Osteoblast (primary cell): Measurements from ENCODE around the gene ELF1. TPM values are rescaled to one million over a fixed set of nuclear protein-coding genes. Genes with fewer than 3 reads are reported as not detected.

ENCODE experiments used
- DNase-seq: peaks from one replicate; pipeline ENCODE4 v3.0.0; 2011; ENCODE audit warnings: low spot score, mixed read lengths; ENCODE audit not compliant: insufficient read length; ENCODE audit errors: missing footprints
- H2AFZ ChIP-seq: 2 replicates; pipeline ENCODE4 v1.6.0; 2011; ENCODE audit warnings: mild to moderate bottlenecking, low read length
- H3K27ac ChIP-seq: 2 replicates; pipeline ENCODE4 v1.5.1; 2011; ENCODE audit warnings: mild to moderate bottlenecking, low read depth, low read length, moderate library complexity
- H3K27me3 ChIP-seq: 2 replicates; pipeline ENCODE4 v1.6.0; 2012; ENCODE audit warnings: mild to moderate bottlenecking, control low read depth, inconsistent platforms, low read length, moderate library complexity; ENCODE audit not compliant: insufficient read depth
- H3K36me3 ChIP-seq: 2 replicates; pipeline ENCODE4 v1.5.1; 2011; ENCODE audit warnings: mild to moderate bottlenecking, low read length, control low read depth, moderate library complexity; ENCODE audit not compliant: insufficient read depth
- H3K4me1 ChIP-seq: 2 replicates; pipeline ENCODE4 v1.5.1; 2011; ENCODE audit warnings: mild to moderate bottlenecking, low read length, control low read depth, moderate library complexity; ENCODE audit not compliant: insufficient read depth
- H3K4me2 ChIP-seq: 2 replicates; pipeline ENCODE4 v1.6.0; 2011; ENCODE audit warnings: mild to moderate bottlenecking, low read length; ENCODE audit not compliant: insufficient read depth
- H3K4me3 ChIP-seq: fragments of 200-600 bp; sonication (generic); 3 replicates; pipeline ENCODE4 v1.5.1; 2012; ENCODE audit warnings: mild to moderate bottlenecking, low read length, inconsistent platforms; ENCODE audit not compliant: insufficient read depth
- H3K79me2 ChIP-seq: 2 replicates; pipeline ENCODE4 v1.6.0; 2012; ENCODE audit warnings: mild to moderate bottlenecking, low read length, control low read depth, inconsistent platforms; ENCODE audit not compliant: insufficient read depth
- H3K9me3 ChIP-seq: 2 replicates; pipeline ENCODE4 v1.5.1; 2011; ENCODE audit warnings: low read depth, low read length, control low read depth
- H4K20me1 ChIP-seq: 2 replicates; pipeline ENCODE4 v1.6.0; 2012; ENCODE audit warnings: mild to moderate bottlenecking, low read length, control low read depth; ENCODE audit not compliant: insufficient read depth
- total RNA-seq: library from RNA; depleted of rRNA; stranded (reverse); fragments of >200 nt; gene quantifications from 2 replicates; pipeline ENCODE4 v1.2.3, GENCODE V29; 2012
- TF ChIP-seq, protein P1 (sequence below): IDR thresholded peaks from 2 replicates; pipeline ENCODE4 v1.5.1; 2011; ENCODE audit warnings: mild to moderate bottlenecking, low read depth, low read length, moderate library complexity; ENCODE audit errors: extremely low read depth

Gene ELF1
- total RNA-seq, 1 donor: 63.0 TPM

DNA sequence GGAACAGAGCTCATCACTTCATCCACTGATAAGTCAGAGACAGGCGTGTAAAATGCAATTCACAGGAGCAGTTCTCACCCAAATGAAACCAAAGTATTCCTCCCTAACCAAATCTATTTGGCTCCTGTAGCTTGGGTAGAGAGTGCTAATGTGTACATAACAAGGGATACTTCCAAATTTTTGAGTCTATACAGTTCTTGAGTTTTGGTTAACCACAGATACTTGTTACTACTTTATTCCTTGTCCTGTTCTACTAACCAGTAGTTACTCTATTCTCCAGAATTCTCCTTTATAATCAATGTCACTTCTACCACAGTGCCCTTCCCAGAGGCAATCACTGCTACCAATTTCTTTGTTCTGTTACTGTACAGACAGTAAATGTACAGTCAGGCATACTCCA is 57.3 kb downstream of the ELF1 start:
- H3K79me2 ChIP-seq: peaks cover 50% of the 10 kb centered on the region
- no peak overlapping the region for H3K27ac ChIP-seq
- H3K4me2 ChIP-seq: no peak overlapping the region
- H3K27me3 ChIP-seq: no peaks in the 10 kb centered on the region
- H3K4me1 ChIP-seq: no peaks in the 10 kb centered on the region
- DNase-seq: no peak
- no peak overlapping the region for H2AFZ ChIP-seq
- H3K4me3 ChIP-seq: no peak overlapping the region
- H3K9me3 ChIP-seq: no peaks in the 10 kb centered on the region
- TF ChIP-seq, protein P1, sequence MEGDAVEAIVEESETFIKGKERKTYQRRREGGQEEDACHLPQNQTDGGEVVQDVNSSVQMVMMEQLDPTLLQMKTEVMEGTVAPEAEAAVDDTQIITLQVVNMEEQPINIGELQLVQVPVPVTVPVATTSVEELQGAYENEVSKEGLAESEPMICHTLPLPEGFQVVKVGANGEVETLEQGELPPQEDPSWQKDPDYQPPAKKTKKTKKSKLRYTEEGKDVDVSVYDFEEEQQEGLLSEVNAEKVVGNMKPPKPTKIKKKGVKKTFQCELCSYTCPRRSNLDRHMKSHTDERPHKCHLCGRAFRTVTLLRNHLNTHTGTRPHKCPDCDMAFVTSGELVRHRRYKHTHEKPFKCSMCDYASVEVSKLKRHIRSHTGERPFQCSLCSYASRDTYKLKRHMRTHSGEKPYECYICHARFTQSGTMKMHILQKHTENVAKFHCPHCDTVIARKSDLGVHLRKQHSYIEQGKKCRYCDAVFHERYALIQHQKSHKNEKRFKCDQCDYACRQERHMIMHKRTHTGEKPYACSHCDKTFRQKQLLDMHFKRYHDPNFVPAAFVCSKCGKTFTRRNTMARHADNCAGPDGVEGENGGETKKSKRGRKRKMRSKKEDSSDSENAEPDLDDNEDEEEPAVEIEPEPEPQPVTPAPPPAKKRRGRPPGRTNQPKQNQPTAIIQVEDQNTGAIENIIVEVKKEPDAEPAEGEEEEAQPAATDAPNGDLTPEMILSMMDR: no peak
- H4K20me1 ChIP-seq: peaks cover 30% of the 10 kb centered on the region
- H3K36me3 ChIP-seq: peaks cover 4% of the 10 kb centered on the region

DNA sequence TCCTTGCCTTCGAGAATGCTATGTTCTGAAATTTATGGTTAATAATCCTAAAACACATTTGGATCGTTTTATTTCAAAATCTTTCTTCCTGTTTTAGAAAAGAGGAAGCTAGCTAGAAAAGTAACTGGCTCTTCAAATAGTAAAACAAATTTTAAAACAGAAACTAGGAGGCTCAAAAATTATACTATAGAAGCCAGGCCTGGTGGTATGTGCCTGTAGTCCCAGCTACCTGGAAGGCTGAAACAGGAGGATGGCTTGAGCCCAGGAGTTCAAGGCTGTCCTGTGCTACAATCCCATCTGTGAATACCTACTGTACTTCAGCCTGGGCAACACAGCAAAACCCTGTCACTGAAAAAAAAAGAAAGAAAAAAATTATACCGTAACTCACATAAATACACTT is 57.9 kb downstream of the ELF1 start:
- TF ChIP-seq, protein P1: no peak
- Histone ChIP-seq H4K20me1 (peaks cover 26% of the 10 kb centered on the region), H3K79me2 (peaks cover 44% of the 10 kb centered on the region)

DNA sequence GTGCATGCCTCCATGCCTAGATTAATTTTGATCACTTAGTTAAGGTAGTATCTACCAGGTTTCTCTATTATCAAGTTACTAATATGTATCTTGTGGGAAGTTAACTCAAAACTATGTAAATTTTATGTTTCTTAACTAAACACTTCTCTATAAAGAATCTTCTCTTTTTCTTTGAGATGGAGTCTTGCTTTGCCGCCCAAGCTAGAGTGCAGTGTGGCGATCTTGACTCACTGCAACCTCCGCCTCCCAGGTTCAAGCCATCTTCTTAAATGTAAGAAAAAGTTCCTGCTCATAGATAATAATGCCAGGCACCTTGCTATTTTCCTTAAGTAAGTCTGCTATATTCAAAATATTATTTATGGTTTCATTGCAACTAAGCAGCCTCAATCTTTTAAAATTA is 58.4 kb downstream of the ELF1 start:
- H4K20me1 ChIP-seq: peaks cover 26% of the 10 kb centered on the region
- H3K4me2 ChIP-seq: no peak overlapping the region
- no peaks in the 10 kb centered on the region for H3K9me3 ChIP-seq
- H2AFZ ChIP-seq: no peak overlapping the region
- H3K79me2 ChIP-seq: peaks cover 40% of the 10 kb centered on the region
- no peaks in the 10 kb centered on the region for H3K27me3 ChIP-seq
- H3K27ac ChIP-seq: no peak overlapping the region
- peaks cover 4% of the 10 kb centered on the region for H3K36me3 ChIP-seq
- no peak for DNase-seq
- no peaks in the 10 kb centered on the region for H3K4me1 ChIP-seq
- H3K4me3 ChIP-seq: no peak overlapping the region
- TF ChIP-seq, protein P1: no peak

More for the DNA sequence above, 57.9 kb downstream of the ELF1 start:
- peaks cover 4% of the 10 kb centered on the region for H3K36me3 ChIP-seq
- no peak overlapping the region for H3K27ac ChIP-seq
- H3K27me3 ChIP-seq: no peaks in the 10 kb centered on the region
- no peak overlapping the region for H3K4me3 ChIP-seq
- H3K4me1 ChIP-seq: no peaks in the 10 kb centered on the region
- no peaks in the 10 kb centered on the region for H3K9me3 ChIP-seq
- no peak overlapping the region for H3K4me2 ChIP-seq
- no peak overlapping the region for H2AFZ ChIP-seq
- no peak for DNase-seq

DNA sequence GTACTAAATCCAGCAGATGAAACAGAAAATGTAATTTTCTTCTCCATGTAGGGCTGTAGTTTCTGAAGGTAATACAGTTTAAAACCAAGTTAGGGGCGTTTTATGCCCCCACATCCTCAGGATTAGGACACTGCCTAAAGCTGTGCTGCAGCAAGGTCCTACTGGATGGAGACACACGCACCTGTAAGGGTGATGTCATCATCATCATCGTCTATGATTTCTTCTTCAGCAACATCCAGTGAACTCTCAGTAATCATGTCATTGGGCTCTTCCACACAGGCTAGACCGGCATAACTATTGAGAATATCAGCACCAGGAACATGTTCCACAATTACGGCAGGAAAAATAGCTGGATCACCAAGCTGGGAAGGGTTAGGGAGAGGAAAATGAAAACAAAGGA is 60.5 kb downstream of the ELF1 start:
- Histone ChIP-seq H3K4me3 (no peak overlapping the region), H3K79me2 (peaks cover 28% of the 10 kb centered on the region), H3K36me3 (peaks cover 4% of the 10 kb centered on the region), H4K20me1 (peaks cover 15% of the 10 kb centered on the region), H2AFZ (no peak overlapping the region), H3K27ac (no peak overlapping the region), H3K4me2 (no peak overlapping the region), H3K27me3 (no peaks in the 10 kb centered on the region), H3K9me3 (no peaks in the 10 kb centered on the region), H3K4me1 (no peaks in the 10 kb centered on the region)
- TF ChIP-seq, protein P1: no peak
- DNase-seq: no peak
